A673 (cell line): ENCODE data around the gene CTNNBL1.

Source experiments
- EZH2 ChIP-seq: fragments of 200-600 bp; sonication (generic); IDR thresholded peaks from 2 replicates; pipeline ENCODE4 v1.6.1; 2017; ENCODE audit warnings: borderline replicate concordance, low read depth, mild to moderate bottlenecking, mixed read lengths, antibody characterized with exemption, low read length; ENCODE audit not compliant: poor library complexity, severe bottlenecking
- TF ChIP-seq, protein P1 (sequence below): fragments of 300-800, 200-600 bp; sonication (generic); conservative IDR thresholded peaks from 2 replicates; pipeline ENCODE4 v1.5.1; 2017; ENCODE audit warnings: low read depth, mild to moderate bottlenecking, antibody characterized with exemption, low read length, moderate library complexity, mixed read lengths

DNA sequence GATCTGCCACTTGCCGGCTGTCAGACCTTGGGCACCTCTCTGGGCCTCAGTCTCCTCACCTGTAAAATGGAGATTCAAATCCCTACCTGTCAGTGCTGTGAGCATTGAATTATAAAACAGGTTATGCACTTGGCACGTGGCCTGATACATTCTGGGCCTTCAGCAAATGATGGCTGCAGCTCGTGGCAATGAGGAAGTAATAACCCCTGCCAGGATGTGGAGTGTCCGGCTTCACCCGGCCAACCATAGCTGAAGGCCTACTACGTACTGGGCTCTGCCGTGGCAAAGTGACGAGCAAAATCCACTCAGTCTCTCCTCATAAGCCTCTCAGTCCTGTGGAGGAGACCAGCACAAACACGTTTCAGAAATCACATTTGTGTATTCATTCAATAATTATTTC, 198.2 kb downstream of the CTNNBL1 start:
- TF ChIP-seq EZH2: no peak
- TF ChIP-seq, protein P1, sequence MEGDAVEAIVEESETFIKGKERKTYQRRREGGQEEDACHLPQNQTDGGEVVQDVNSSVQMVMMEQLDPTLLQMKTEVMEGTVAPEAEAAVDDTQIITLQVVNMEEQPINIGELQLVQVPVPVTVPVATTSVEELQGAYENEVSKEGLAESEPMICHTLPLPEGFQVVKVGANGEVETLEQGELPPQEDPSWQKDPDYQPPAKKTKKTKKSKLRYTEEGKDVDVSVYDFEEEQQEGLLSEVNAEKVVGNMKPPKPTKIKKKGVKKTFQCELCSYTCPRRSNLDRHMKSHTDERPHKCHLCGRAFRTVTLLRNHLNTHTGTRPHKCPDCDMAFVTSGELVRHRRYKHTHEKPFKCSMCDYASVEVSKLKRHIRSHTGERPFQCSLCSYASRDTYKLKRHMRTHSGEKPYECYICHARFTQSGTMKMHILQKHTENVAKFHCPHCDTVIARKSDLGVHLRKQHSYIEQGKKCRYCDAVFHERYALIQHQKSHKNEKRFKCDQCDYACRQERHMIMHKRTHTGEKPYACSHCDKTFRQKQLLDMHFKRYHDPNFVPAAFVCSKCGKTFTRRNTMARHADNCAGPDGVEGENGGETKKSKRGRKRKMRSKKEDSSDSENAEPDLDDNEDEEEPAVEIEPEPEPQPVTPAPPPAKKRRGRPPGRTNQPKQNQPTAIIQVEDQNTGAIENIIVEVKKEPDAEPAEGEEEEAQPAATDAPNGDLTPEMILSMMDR: no peak
